Endothelial cell of umbilical vein (primary cell): ENCODE results near the gene SLC5A1. TPM values are rescaled to one million over a fixed set of nuclear protein-coding genes. Genes with fewer than 3 reads are reported as not detected.
"Not testable (repeated sequence)": the region's sequence is repeated elsewhere in the genome, so short reads cannot be mapped to it uniquely, and the experiment has no call there.

Source experiments
- BruUV-seq: library from RNA; stranded (reverse); fragments of 400-500 nt; replicated peaks from 2 replicates; lab custom pipeline; 2021; lab: Mats Ljungman, UMichigan
- CTCF ChIA-PET: fragments of 300-600, 350-600 bp; sonication (Branson Sonifier 250); formaldehyde crosslinking; loops from one replicate; lab custom pipeline; 2021; ENCODE audit warnings: antibody characterized with exemption, inconsistent platforms; lab: Charles Lee
- POLR2A ChIA-PET: fragments of 300-600, 350-600 bp; sonication (Branson Sonifier 250); formaldehyde crosslinking; loops from one replicate; lab custom pipeline; 2021; ENCODE audit warnings: antibody characterized with exemption, inconsistent platforms; lab: Charles Lee
- DNase-seq: peaks from one replicate; pipeline ENCODE4 v3.0.0-alpha.2; 2011; ENCODE audit warnings: low read depth, low spot score
- FAIRE-seq: peaks from 2 replicates; lab custom pipeline; 2011; peaks lifted over from hg19 to GRCh38; lab: Jason Lieb, UNC
- H2AFZ ChIP-seq: 2 replicates; pipeline ENCODE4 v1.6.0; 2012; ENCODE audit warnings: low read depth, low read length, control low read depth, inconsistent platforms
- H3K27ac ChIP-seq: 2 replicates; pipeline ENCODE4 v1.5.1; 2011; ENCODE audit warnings: low read depth, mild to moderate bottlenecking, control low read depth, low read length, moderate library complexity; ENCODE audit not compliant: insufficient read depth
- H3K27me3 ChIP-seq, 2 experiments: 2 replicates each; pipeline versions ENCODE4 v1.6.0 to v1.6.1; 2011; ENCODE audit warnings: low read length in 2 of 2, mixed read lengths in 1 of 2; ENCODE audit not compliant: control insufficient read depth in 2 of 2, insufficient read depth in 2 of 2
- H3K36me3 ChIP-seq, 2 experiments: 2 replicates in 1 of 2; 3 replicates in 1 of 2; pipeline ENCODE4 v1.5.1; 2011; ENCODE audit warnings: low read length in 2 of 2, mild to moderate bottlenecking in 1 of 2, moderate library complexity in 1 of 2; ENCODE audit not compliant: control insufficient read depth in 2 of 2, insufficient read depth in 2 of 2; ENCODE audit errors: extremely low read depth in 1 of 2
- H3K4me1 ChIP-seq: 3 replicates; pipeline ENCODE4 v1.5.1; 2011; ENCODE audit warnings: mild to moderate bottlenecking, low read length; ENCODE audit not compliant: control insufficient read depth, insufficient read depth; ENCODE audit errors: extremely low read depth
- H3K4me2 ChIP-seq: 2 replicates; pipeline ENCODE4 v1.6.1; 2011; ENCODE audit warnings: low read length, control low read depth, mixed read lengths; ENCODE audit not compliant: insufficient read depth
- H3K4me3 ChIP-seq, 3 experiments: fragments of 200-600 bp in 1 of 3; sonication (generic), shearing (Covaris generic) in 1 of 3; replicated peaks in 1 of 3; 2 replicates each; pipeline ENCODE4 v1.5.1; 2011 to 2016; ENCODE audit warnings: control low read depth in 3 of 3, low read length in 3 of 3, mild to moderate bottlenecking in 2 of 3, inconsistent platforms in 1 of 3, low read depth in 1 of 3, moderate library complexity in 1 of 3; ENCODE audit not compliant: insufficient read depth in 1 of 3
- H3K79me2 ChIP-seq: 2 replicates; pipeline ENCODE4 v1.6.0; 2012; ENCODE audit warnings: low read length, inconsistent platforms; ENCODE audit not compliant: control insufficient read depth, insufficient read depth
- H3K9ac ChIP-seq: replicated peaks from 2 replicates; pipeline ENCODE3; 2011; ENCODE audit warnings: low read length, control low read depth; ENCODE audit not compliant: insufficient read depth; ENCODE audit errors: extremely low read depth
- H3K9me1 ChIP-seq: replicated peaks from 3 replicates; pipeline ENCODE4 v1.6.0; 2011; ENCODE audit warnings: mild to moderate bottlenecking, low read length; ENCODE audit not compliant: control insufficient read depth, insufficient read depth; ENCODE audit errors: extremely low read depth
- H3K9me3 ChIP-seq: replicated peaks from 2 replicates; pipeline ENCODE4 v1.5.1; 2012; ENCODE audit warnings: low read length, inconsistent platforms; ENCODE audit not compliant: control insufficient read depth, insufficient read depth
- H4K20me1 ChIP-seq: replicated peaks from 2 replicates; pipeline ENCODE3; 2011; ENCODE audit warnings: mild to moderate bottlenecking, low read length; ENCODE audit not compliant: control insufficient read depth, insufficient read depth; ENCODE audit errors: extremely low read depth
- CTCF ChIP-seq, 2 donors: IDR thresholded peaks; 1 replicate in 1 of 2; 2 replicates in 1 of 2; pipeline ENCODE4 v1.5.1; 2011; ENCODE audit warnings: low read length in 2 of 2, mild to moderate bottlenecking in 2 of 2, moderate library complexity in 2 of 2, control low read depth in 1 of 2, inconsistent platforms in 1 of 2, low read depth in 1 of 2; ENCODE audit not compliant: insufficient read depth in 1 of 2; ENCODE audit errors: extremely low read depth in 1 of 2
- EZH2 ChIP-seq: IDR thresholded peaks from 2 replicates; pipeline ENCODE4 v1.6.1; 2012; ENCODE audit warnings: borderline replicate concordance, low read depth, mild to moderate bottlenecking, moderate library complexity, low read length, inconsistent platforms; ENCODE audit not compliant: severe bottlenecking
- FOS ChIP-seq: IDR thresholded peaks from 2 replicates; pipeline ENCODE4 v1.6.1; 2011; ENCODE audit warnings: mild to moderate bottlenecking, low read length, moderate library complexity, borderline replicate concordance; ENCODE audit not compliant: insufficient read depth
- GATA2 ChIP-seq: IDR thresholded peaks from 2 replicates; pipeline ENCODE4 v1.7.0; 2011; ENCODE audit warnings: low read depth, mild to moderate bottlenecking, moderate library complexity, mixed read lengths, low read length; ENCODE audit not compliant: insufficient read length, insufficient read depth
- JUN ChIP-seq: IDR thresholded peaks from 2 replicates; pipeline ENCODE4 v1.6.1; 2011; ENCODE audit warnings: borderline replicate concordance, low read depth; ENCODE audit not compliant: insufficient read length, insufficient read depth
- MAX ChIP-seq: IDR thresholded peaks from 2 replicates; pipeline ENCODE4 v1.6.1; 2011; ENCODE audit not compliant: insufficient read depth, insufficient read length
- MYC ChIP-seq: IDR thresholded peaks from one replicate; pipeline ENCODE4 v1.6.1; 2011; ENCODE audit warnings: mild to moderate bottlenecking, low read depth, low read length
- POLR2A ChIP-seq: IDR thresholded peaks from 2 replicates; pipeline ENCODE4 v1.6.1; 2012; ENCODE audit warnings: low read depth, mild to moderate bottlenecking, control low read depth, low read length
- POLR2AphosphoS5 ChIP-seq: IDR thresholded peaks from 2 replicates; pipeline ENCODE4 v1.6.1; 2012; ENCODE audit warnings: low read depth, mild to moderate bottlenecking, control low read depth, low read length, moderate library complexity; ENCODE audit not compliant: insufficient read depth
- dilution Hi-C: fragments of 300-500 bp; cut with MboI; formaldehyde crosslinking; loops from one replicate; pipeline ENCODE4 v1.15.0; 2019; ENCODE audit warnings: low sequenced_read_pairs; ENCODE audit not compliant: extremely low pct_ligation_motif_present
- intact Hi-C: fragments of 100-400 bp; cut with micrococcal nuclease; formaldehyde crosslinking; loops from one replicate; pipeline ENCODE4 v1.10.0; 2022
- polyA plus RNA-seq, 4 experiments: library from polyadenylated mRNA; depleted of rRNA in 3 of 4; stranded (reverse) in 3 of 4; unstranded in 1 of 4; fragments of >200 nt; gene quantifications; 2 replicates each; pipeline versions ENCODE4 v1.2.1 to v1.2.3, GENCODE V29; 2011 to 2012; ENCODE audit warnings: missing spikeins in 1 of 4
- total RNA-seq: library from RNA; stranded (reverse); gene quantifications from 2 replicates; pipeline ENCODE4 v1.2.3, GENCODE V29; 2021

The SLC5A1 gene
- total and polyA plus RNA-seq, 2 donors (not counting 3 experiments of a cell fraction or from before 2014, with no cell fraction given), result not detected

DNA sequence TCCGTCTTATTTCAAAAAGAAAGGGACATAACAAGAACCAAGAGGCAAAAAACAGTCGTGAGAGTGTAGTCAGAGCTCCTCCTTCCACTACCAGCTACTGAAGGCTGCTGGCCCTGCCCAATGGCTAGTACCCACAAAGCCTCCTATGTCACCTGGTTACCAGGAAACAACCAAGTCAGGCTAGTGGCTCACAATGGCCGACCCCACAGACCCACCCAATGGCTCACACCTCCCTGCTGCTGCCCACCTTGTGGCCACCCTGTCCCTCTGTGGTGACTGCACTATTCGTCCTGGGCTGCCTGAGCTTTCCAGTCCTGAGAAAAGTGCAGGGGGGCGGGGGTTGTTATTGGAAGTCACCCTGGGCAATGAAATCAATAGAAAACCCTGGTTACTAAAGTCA, 114.6 kb downstream of the SLC5A1 start:
- H3K9me3 ChIP-seq, DNase-seq, H3K4me2 ChIP-seq, POLR2A ChIA-PET, H3K9ac ChIP-seq, CTCF ChIA-PET, H3K4me1 ChIP-seq, H3K4me3 ChIP-seq, intact Hi-C loops, BruUV-seq, H2AFZ ChIP-seq, H3K9me1 ChIP-seq, H4K20me1 ChIP-seq, H3K36me3 ChIP-seq, dilution Hi-C loops, H3K79me2 ChIP-seq, H3K27me3 ChIP-seq, FAIRE-seq, H3K27ac ChIP-seq: not testable (repeated sequence)

GRCh38 chr22:32158712-32159533, 115.9 kb downstream of the SLC5A1 start, which contains the start of gene C22orf42:
Gene C22orf42, minus strand, starts transcription at chr22:32159303. Its CDS starts 88 bp downstream, at chr22:32159215.
- intact Hi-C loops (no loop called here), dilution Hi-C loops (no loop called here)
- H3K4me2 ChIP-seq, result no peak within 1 kb of the TSS
- no TSS peak for BruUV-seq
- no peaks in the 10 kb centered on the region for H3K4me1 ChIP-seq
- DNase-seq (no peak), FAIRE-seq (no peak)
- H3K4me3 ChIP-seq, result no peak within 1 kb of the TSS
- no peak for TF ChIP-seq FOS
- no peak for TF ChIP-seq MYC
- TF ChIP-seq POLR2A, result no peak
- TF ChIP-seq POLR2AphosphoS5, result no peak
- TF ChIP-seq EZH2, result no peak
- TF ChIP-seq MAX, result no peak
- TF ChIP-seq JUN, result no peak
- TF ChIP-seq CTCF (IDR thresholded peaks at IDR 0.05; ENCODE audit: extremely low read depth in 1 of 2, insufficient read depth in 1 of 2, low read depth in 1 of 2, low read length in 2 of 2), result no peak
- TF ChIP-seq GATA2, result no peak
- no peaks in the 10 kb centered on the region for H3K9me1 ChIP-seq
- no peak within 1 kb of the TSS for H3K27ac ChIP-seq
- no peaks in the 10 kb centered on the region for H3K36me3 ChIP-seq
- POLR2A ChIA-PET, result no interaction called here
- no peaks in the 10 kb centered on the region for H3K9me3 ChIP-seq
- CTCF ChIA-PET, result no interaction called here
- no peak within 1 kb of the TSS for H3K9ac ChIP-seq
- no peak within 1 kb of the TSS for H2AFZ ChIP-seq
- no peaks in the 10 kb centered on the region for H4K20me1 ChIP-seq
- H3K27me3 ChIP-seq, result peaks cover 0 to 4% of the 10 kb centered on the region in 2 experiments
- H3K79me2 ChIP-seq, result no peaks in the 10 kb centered on the region
